ENCODE data around the gene TBC1D16. TPM values are rescaled to one million over a fixed set of nuclear protein-coding genes. Genes with fewer than 3 reads are reported as not detected.

TBC1D16 gene
- total and polyA plus RNA-seq, 7 donors = 1.7 to 11.4 (median 6.5) TPM

GRCh38 chr17:79888811-79889634, 146.6 kb downstream of the TBC1D16 start:
- WGBS, 3 donors = 58 to 74% (median 60%) methylated on average over 22 of the region's 22 CpGs
- H3K36me3 ChIP-seq (ENCODE audit: insufficient read depth in 1 of 2, low read depth in 1 of 2) = no peaks in the 10 kb centered on the region
- H3K9me3 ChIP-seq = no peaks in the 10 kb centered on the region
- DNase-seq = no peak
- no peak for ATAC-seq
- H3K4me3 ChIP-seq = no peak overlapping the region
- no peak overlapping the region for H3K27ac ChIP-seq
- no peak for TF ChIP-seq CTCF (IDR thresholded peaks at IDR 0.05)
- intact Hi-C loops (cut with DNase I) = no loop called here
- no peaks in the 10 kb centered on the region for H3K4me1 ChIP-seq
- H3K27me3 ChIP-seq (ENCODE audit: insufficient read depth in 3 of 3, low read length in 2 of 3) = peaks cover 0 to 56% (median 14%) of the 10 kb centered on the region in 3 donors

GRCh38 chr17:79888009-79888540, 147.6 kb downstream of the TBC1D16 start:
- no peak overlapping the region for H3K4me3 ChIP-seq
- intact Hi-C loops (cut with DNase I) = no loop called here
- H3K27ac ChIP-seq = no peak overlapping the region
- H3K36me3 ChIP-seq (ENCODE audit: insufficient read depth in 1 of 2, low read depth in 1 of 2) = no peaks in the 10 kb centered on the region
- H3K9me3 ChIP-seq = no peaks in the 10 kb centered on the region
- TF ChIP-seq CTCF (IDR thresholded peaks at IDR 0.05) = no peak
- no peak for DNase-seq
- H3K4me1 ChIP-seq = no peaks in the 10 kb centered on the region
- peaks cover 0 to 64% (median 14%) of the 10 kb centered on the region in 3 donors for H3K27me3 ChIP-seq (ENCODE audit: insufficient read depth in 3 of 3, low read length in 2 of 3)
- no peak for ATAC-seq
- 88 to 92% (median 90%) methylated on average over 17 of the region's 17 CpGs for WGBS, 3 donors

- no peak for TF ChIP-seq CTCF (IDR thresholded peaks at IDR 0.05)
- Histone ChIP-seq H3K27ac (no peak overlapping the region), H3K9me3 (no peaks in the 10 kb centered on the region), H3K4me3 (no peak overlapping the region), H3K27me3 (ENCODE audit: insufficient read depth in 3 of 3, low read length in 2 of 3) (peaks cover 0 to 65% (median 14%) of the 10 kb centered on the region in 3 donors), H3K36me3 (ENCODE audit: insufficient read depth in 1 of 2, low read depth in 1 of 2) (no peaks in the 10 kb centered on the region), H3K4me1 (no peaks in the 10 kb centered on the region)
- intact Hi-C loops (cut with DNase I) = no loop called here
- WGBS, 3 donors = 86 to 88% (median 88%) methylated on average over 14 of the region's 14 CpGs
- DNase-seq = no peak
- no peak for ATAC-seq
Measured at GRCh38 chr17:79887451-79887991, 148.2 kb downstream of the TBC1D16 start.

GRCh38 chr17:79883202-79883601, 152.5 kb downstream of the TBC1D16 start:
- DNase-seq = no peak

More at GRCh38 chr17:79883202-79883601, 152.5 kb downstream of the TBC1D16 start:
- intact Hi-C loops (cut with DNase I) = no loop called here
- no peak for ATAC-seq
- Histone ChIP-seq H3K4me1 (no peaks in the 10 kb centered on the region), H3K36me3 (ENCODE audit: insufficient read depth in 1 of 2, low read depth in 1 of 2) (no peaks in the 10 kb centered on the region), H3K27ac (no peak overlapping the region), H3K9me3 (no peaks in the 10 kb centered on the region), H3K27me3 (ENCODE audit: insufficient read depth in 3 of 3, low read length in 2 of 3) (peaks cover 0 to 37% (median 4%) of the 10 kb centered on the region in 3 donors), H3K4me3 (no peak overlapping the region)
- 65 to 72% (median 67%) methylated on average over 7 of the region's 7 CpGs for WGBS, 3 donors
- TF ChIP-seq CTCF (IDR thresholded peaks at IDR 0.05) = no peak

Other genes starting within 250 kb of the TBC1D16 start
- 1 to 10 TPM in 3 of 4 donors, under 1 TPM in 1; 0.40 to 3.3 (median 1.2) TPM for gene CBX8, start 238.8 kb downstream of the TBC1D16 start, total RNA-seq
- 1 to 10 TPM; 1.3 to 3.5 (median 1.3) TPM for gene CBX8, start 238.8 kb downstream of the TBC1D16 start, polyA plus RNA-seq
- 1 to 10 TPM; 2.5 to 7.8 (median 4.6) TPM for gene CBX4, start 196.4 kb downstream of the TBC1D16 start, total RNA-seq
- gene CBX4, start 196.4 kb downstream of the TBC1D16 start, polyA plus RNA-seq = 1 to 10 TPM; 1.9 to 3.6 (median 2.4) TPM
- 1 to 10 TPM in 3 of 4 donors, under 1 TPM in 1; 0.71 to 1.9 (median 1.7) TPM for gene CCDC40, start 770 bp upstream of the TBC1D16 start, total RNA-seq
- gene CCDC40, start 770 bp upstream of the TBC1D16 start, polyA plus RNA-seq = 1 to 10 TPM in 2 of 3 donors, under 1 TPM in 1; 0.51 to 1.4 (median 1.2) TPM
- gene GAA, start 65.7 kb upstream of the TBC1D16 start, total RNA-seq = 10 to 100 TPM; 27.3 to 42.4 (median 34.3) TPM
- gene GAA, start 65.7 kb upstream of the TBC1D16 start, polyA plus RNA-seq = 10 to 100 TPM; 19.6 to 24.3 (median 22.8) TPM
- 10 to 100 TPM; 30.1 to 51.2 (median 37.7) TPM for gene EIF4A3, start 111.3 kb upstream of the TBC1D16 start, total RNA-seq
- 10 to 100 TPM; 26.7 to 77.0 (median 33.5) TPM for gene EIF4A3, start 111.3 kb upstream of the TBC1D16 start, polyA plus RNA-seq
- gene CARD14, start 134.2 kb upstream of the TBC1D16 start, total RNA-seq = under 1 TPM in 1 of 4 donors, not detected in 3; 0.32 TPM
- under 1 TPM in 2 of 3 donors, not detected in 1; 0.05 to 0.06 TPM for gene CARD14, start 134.2 kb upstream of the TBC1D16 start, polyA plus RNA-seq
- 10 to 100 TPM in 3 of 4 donors, 1 to 10 TPM in 1; 4.9 to 16.6 (median 13.0) TPM for gene SGSH, start 184.5 kb upstream of the TBC1D16 start, total RNA-seq
- 1 to 10 TPM; 4.7 to 5.6 (median 4.8) TPM for gene SGSH, start 184.5 kb upstream of the TBC1D16 start, polyA plus RNA-seq
- gene SLC26A11, start 184.6 kb upstream of the TBC1D16 start, total RNA-seq = 1 to 10 TPM; 3.2 to 5.1 (median 3.8) TPM
- gene SLC26A11, start 184.6 kb upstream of the TBC1D16 start, polyA plus RNA-seq = 1 to 10 TPM; 2.2 to 3.2 (median 2.2) TPM
- 10 to 100 TPM; 33.7 to 42.0 (median 35.4) TPM for gene RNF213, start 225.0 kb upstream of the TBC1D16 start, total RNA-seq
- gene RNF213, start 225.0 kb upstream of the TBC1D16 start, polyA plus RNA-seq = 10 to 100 TPM; 10.2 to 26.9 (median 15.8) TPM